H1 (cell line): ENCODE results near the gene NPR1. TPM values are rescaled to one million over a fixed set of nuclear protein-coding genes. Genes with fewer than 3 reads are reported as not detected.
A peak's percentile ranks its signal among the peaks of the same experiment; 100 is the strongest.

Experiments
- CTCF ChIA-PET: fragments of 300-600 bp; sonication (Branson Sonifier 250); formaldehyde crosslinking; loops from one replicate; lab custom pipeline; 2021; ENCODE audit not compliant: partially characterized antibody; lab: Charles Lee
- POLR2A ChIA-PET: fragments of 300-600 bp; sonication (Branson Sonifier 250); formaldehyde crosslinking; loops from one replicate; lab custom pipeline; 2021; ENCODE audit warnings: inconsistent platforms; ENCODE audit not compliant: partially characterized antibody; lab: Charles Lee
- DNase-seq, 2 experiments: peaks; one replicate each; pipeline versions ENCODE4 v3.0.0 to v3.0.0-alpha.2; 2010 to 2022; ENCODE audit warnings: low spot score in 2 of 2, low read depth in 1 of 2, mixed read lengths in 1 of 2
- FAIRE-seq: peaks from 2 replicates; lab custom pipeline; 2011; peaks lifted over from hg19 to GRCh38; lab: Jason Lieb, UNC
- H2AFZ ChIP-seq: 2 replicates; pipeline ENCODE4 v1.8.1; 2012; ENCODE audit warnings: low read length, inconsistent platforms
- H2AK5ac ChIP-seq: 2 replicates; pipeline ENCODE4 v1.6.1; 2013; ENCODE audit warnings: low read depth, low read length
- H2BK120ac ChIP-seq: replicated peaks from 2 replicates; pipeline ENCODE3; 2013; ENCODE audit warnings: low read depth, low read length, inconsistent platforms
- H2BK12ac ChIP-seq: 2 replicates; pipeline ENCODE4 v1.6.1; 2013; ENCODE audit warnings: low read depth, low read length
- H2BK15ac ChIP-seq: 2 replicates; pipeline ENCODE4 v1.6.1; 2013; ENCODE audit warnings: low read length
- H2BK20ac ChIP-seq: 2 replicates; pipeline ENCODE4 v1.6.1; 2013; ENCODE audit warnings: low read length
- H2BK5ac ChIP-seq: 2 replicates; pipeline ENCODE4 v1.6.1; 2013; ENCODE audit warnings: low read depth, low read length
- H3K14ac ChIP-seq: 2 replicates; pipeline ENCODE4 v1.6.1; 2013; ENCODE audit warnings: inconsistent platforms; ENCODE audit not compliant: insufficient read length
- H3K18ac ChIP-seq: 2 replicates; pipeline ENCODE4 v1.6.1; 2013; ENCODE audit warnings: low read length; ENCODE audit errors: extremely low read depth
- H3K23ac ChIP-seq: 2 replicates; pipeline ENCODE4 v1.6.1; 2013; ENCODE audit warnings: inconsistent platforms; ENCODE audit not compliant: insufficient read length
- H3K23me2 ChIP-seq: 2 replicates; pipeline ENCODE4 v1.6.1; 2013; ENCODE audit warnings: low read depth, low read length
- H3K27ac ChIP-seq: 2 replicates; pipeline ENCODE4 v1.6.1; 2011; ENCODE audit warnings: low read depth, low read length, inconsistent platforms
- H3K27me3 ChIP-seq, 4 experiments: replicated peaks in 1 of 4; 1 replicate in 1 of 4; 2 replicates in 3 of 4; pipeline versions ENCODE4 v1.6.1 to v1.8.1; 2011 to 2013; ENCODE audit warnings: low read length in 3 of 4, mild to moderate bottlenecking in 3 of 4, inconsistent platforms in 2 of 4, mixed read lengths in 2 of 4, moderate library complexity in 1 of 4; ENCODE audit not compliant: control insufficient read depth in 3 of 4, insufficient read depth in 3 of 4; ENCODE audit errors: extremely low read depth in 1 of 4
- H3K36me3 ChIP-seq, 4 experiments: 2 replicates each; pipeline versions ENCODE4 v1.6.1 to v1.8.1; 2011 to 2013; ENCODE audit warnings: mild to moderate bottlenecking in 4 of 4, low read length in 3 of 4, moderate library complexity in 2 of 4, control low read depth in 1 of 4, inconsistent platforms in 1 of 4; ENCODE audit not compliant: insufficient read depth in 4 of 4, control insufficient read depth in 2 of 4
- H3K4ac ChIP-seq: replicated peaks from 2 replicates; pipeline ENCODE3; 2013; ENCODE audit warnings: low read length, low read depth, mixed read lengths, inconsistent platforms; ENCODE audit not compliant: insufficient read length
- H3K4me1 ChIP-seq, 4 experiments: replicated peaks in 1 of 4; 1 replicate in 1 of 4; 2 replicates in 3 of 4; pipeline versions ENCODE4 v1.6.1 to v1.8.1; 2011 to 2013; ENCODE audit warnings: low read length in 3 of 4, inconsistent platforms in 2 of 4, mixed read lengths in 1 of 4; ENCODE audit not compliant: insufficient read depth in 4 of 4, control insufficient read depth in 3 of 4
- H3K4me2 ChIP-seq, 2 experiments: 2 replicates each; pipeline versions ENCODE4 v1.6.1 to v1.8.1; 2011 to 2013; ENCODE audit warnings: low read depth in 2 of 2, low read length in 2 of 2, control low read depth in 1 of 2, inconsistent platforms in 1 of 2, mild to moderate bottlenecking in 1 of 2; ENCODE audit not compliant: insufficient read depth in 1 of 2
- H3K4me3 ChIP-seq, 4 experiments: fragments of 200-600, 300-600 bp in 1 of 4; sonication (generic), shearing (Covaris generic), sonication (Bioruptor Twin) in 1 of 4; 2 replicates each; pipeline versions ENCODE4 v1.5.1 to v1.8.1; 2011 to 2016; ENCODE audit warnings: low read length in 4 of 4, low read depth in 3 of 4, control low read depth in 2 of 4, inconsistent platforms in 2 of 4, mild to moderate bottlenecking in 2 of 4, mixed read lengths in 1 of 4, moderate library complexity in 1 of 4; ENCODE audit not compliant: insufficient read depth in 2 of 4; ENCODE audit errors: extremely low read depth in 1 of 4
- H3K56ac ChIP-seq: replicated peaks from 2 replicates; pipeline ENCODE3; 2013; ENCODE audit warnings: low read depth, mild to moderate bottlenecking, mixed read lengths, low read length, inconsistent platforms; ENCODE audit not compliant: insufficient read length
- H3K79me1 ChIP-seq: 2 replicates; pipeline ENCODE4 v1.6.1; 2013; ENCODE audit warnings: low read depth, low read length, control low read depth
- H3K79me2 ChIP-seq, 2 experiments: 2 replicates each; pipeline versions ENCODE4 v1.6.1 to v1.8.1; 2012 to 2013; ENCODE audit warnings: low read length in 2 of 2, mild to moderate bottlenecking in 2 of 2, inconsistent platforms in 1 of 2; ENCODE audit not compliant: insufficient read depth in 2 of 2, control insufficient read depth in 1 of 2
- H3K9ac ChIP-seq, 4 experiments: replicated peaks in 1 of 4; 1 replicate in 1 of 4; 2 replicates in 3 of 4; pipeline versions ENCODE4 v1.6.1 to v1.8.1; 2011 to 2013; ENCODE audit warnings: low read depth in 3 of 4, low read length in 3 of 4, control low read depth in 2 of 4, mild to moderate bottlenecking in 2 of 4, moderate library complexity in 2 of 4, inconsistent platforms in 1 of 4; ENCODE audit errors: extremely low read depth in 1 of 4
- H3K9me3 ChIP-seq, 2 experiments: 2 replicates each; pipeline versions ENCODE4 v1.6.1 to v1.8.1; 2012 to 2013; ENCODE audit warnings: mild to moderate bottlenecking in 2 of 2, moderate library complexity in 2 of 2, control low read depth in 1 of 2, inconsistent platforms in 1 of 2, low read depth in 1 of 2, low read length in 1 of 2, mixed read lengths in 1 of 2; ENCODE audit not compliant: insufficient read depth in 2 of 2
- H4K20me1 ChIP-seq, 2 experiments: replicated peaks in 1 of 2; 2 replicates each; pipeline versions ENCODE3 to v1.8.1; 2011 to 2013; ENCODE audit warnings: inconsistent platforms in 2 of 2, low read length in 2 of 2, mild to moderate bottlenecking in 1 of 2; ENCODE audit not compliant: insufficient read depth in 2 of 2, control insufficient read depth in 1 of 2
- H4K5ac ChIP-seq: 2 replicates; pipeline ENCODE4 v1.6.1; 2013; ENCODE audit warnings: low read length, low read depth, mixed read lengths, inconsistent platforms; ENCODE audit not compliant: insufficient read length
- H4K8ac ChIP-seq: 2 replicates; pipeline ENCODE4 v1.8.0; 2013; ENCODE audit warnings: mild to moderate bottlenecking, moderate library complexity, low read length, inconsistent platforms; ENCODE audit not compliant: insufficient read depth; ENCODE audit errors: extremely low read depth
- H4K91ac ChIP-seq: replicated peaks from 2 replicates; pipeline ENCODE3; 2013; ENCODE audit warnings: low read length, mixed read lengths, inconsistent platforms; ENCODE audit not compliant: insufficient read length
- EP300 ChIP-seq, 2 experiments: IDR thresholded peaks; 1 replicate in 1 of 2; 2 replicates in 1 of 2; pipeline ENCODE4 v1.6.1; 2011 to 2012; ENCODE audit warnings: low read depth in 2 of 2, low read length in 2 of 2, mild to moderate bottlenecking in 2 of 2, borderline replicate concordance in 1 of 2, inconsistent platforms in 1 of 2, moderate library complexity in 1 of 2
- KDM4A ChIP-seq: IDR thresholded peaks from one replicate; pipeline ENCODE4 v1.7.1; 2012; ENCODE audit warnings: low read depth, mild to moderate bottlenecking, moderate library complexity, low read length, inconsistent platforms; ENCODE audit not compliant: severe bottlenecking
- NANOG ChIP-seq: IDR thresholded peaks from 2 replicates; pipeline ENCODE4 v1.6.1; 2011; ENCODE audit warnings: low read length, low read depth, mild to moderate bottlenecking, inconsistent platforms; ENCODE audit not compliant: insufficient read depth, poor library complexity, severe bottlenecking
- PHF8 ChIP-seq: fragments of 200-600 bp; sonication (generic); conservative IDR thresholded peaks from 2 replicates; pipeline ENCODE4 v1.7.1; 2012; ENCODE audit warnings: low read depth, mild to moderate bottlenecking, inconsistent platforms, low read length, moderate library complexity
- ZNF274 ChIP-seq: IDR thresholded peaks from 2 replicates; pipeline ENCODE4 v1.7.0; 2012; ENCODE audit warnings: low read length, borderline replicate concordance; ENCODE audit errors: extremely low read depth
- WGBS, 2 experiments: shearing (Covaris generic) in 1 of 2; methylation state at CpG; one replicate each; pipeline versions ENCODE4 v1.1.6 to v1.1.7; 2013 to 2015; ENCODE audit warnings: low lambda C conversion rate in 2 of 2, mixed read lengths in 2 of 2, inconsistent platforms in 1 of 2, low coverage in 1 of 2, missing lambda C conversion rate in 1 of 2; ENCODE audit not compliant: insufficient replicate concordance in 2 of 2, insufficient coverage in 1 of 2, insufficient read length in 1 of 2; ENCODE audit errors: extremely low coverage in 1 of 2, missing lambda C conversion rate in 1 of 2; 5-methylcytosine and 5-hydroxymethylcytosine counted together
- polyA plus RNA-seq, 7 experiments: library from polyadenylated mRNA; depleted of rRNA in 3 of 7; stranded (reverse) in 5 of 7; unstranded in 2 of 7; fragments of >200 nt in 5 of 7; fragments of 200-250 nt in 2 of 7; gene quantifications; 1 replicate in 5 of 7; 2 replicates in 1 of 7; 4 replicates in 1 of 7; pipeline versions ENCODE4 v1.2.1 to v1.2.3, GENCODE V29; 2011 to 2013; ENCODE audit warnings: missing spikeins in 2 of 7, mixed read lengths in 2 of 7
- total RNA-seq: library from RNA; stranded (reverse); fragmentation: NEBNext Ultra II Directional; extraction: Animal tissue kit (Norgen Biotek cat#: 25700); gene quantifications from 2 replicates; pipeline ENCODE4 v1.2.1, GENCODE V29; 2021
- TF ChIP-seq, protein P1 (sequence below): IDR thresholded peaks from 2 replicates; pipeline ENCODE4 v1.6.1; 2012; ENCODE audit warnings: low read length, inconsistent platforms

The NPR1 gene
- total and polyA plus RNA-seq, 2 of the 8 experiments (the other 6 are each of a cell fraction or from before 2014, with no cell fraction given), result 11.7 to 13.2 TPM

DNA sequence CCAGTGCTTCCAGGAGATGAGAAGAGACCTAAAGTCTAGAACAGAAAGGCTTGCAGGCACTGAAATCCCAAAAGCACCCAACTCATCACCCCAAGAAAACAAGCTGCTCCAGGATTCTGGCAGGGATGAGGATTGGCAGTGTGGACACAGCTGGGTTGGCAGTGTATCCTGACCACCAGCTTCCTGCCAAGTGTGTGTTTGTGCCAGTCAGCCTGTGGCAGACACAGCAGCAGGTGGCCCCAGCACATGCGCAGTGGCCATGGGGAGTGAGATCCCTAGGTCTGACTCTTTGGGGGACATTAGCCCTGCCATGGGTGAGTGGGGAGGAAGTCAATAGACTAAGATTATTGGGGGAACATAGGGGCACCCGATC is 28.6 kb upstream of the NPR1 start:
- H3K27me3 ChIP-seq, result no peaks in the 10 kb centered on the region
- WGBS, 2 experiments, result 92% methylated on average over 2 of the region's 2 CpGs; no CpG with 5 or more reads in 1 of the 2 experiments
- no peak overlapping the region; a peak in 1 of 7 replicates for H3K9ac ChIP-seq
- no peak overlapping the region for H3K18ac ChIP-seq
- no peak overlapping the region for H2BK5ac ChIP-seq
- H4K20me1 ChIP-seq, result peaks cover 3% of the 10 kb centered on the region in 2 experiments
- H3K23me2 ChIP-seq, result no peaks in the 10 kb centered on the region
- H4K5ac ChIP-seq, result no peak overlapping the region
- no peak overlapping the region for H3K56ac ChIP-seq
- H3K9me3 ChIP-seq, result no peaks in the 10 kb centered on the region
- no peaks in the 10 kb centered on the region for H3K79me1 ChIP-seq
- no peak overlapping the region for H2AFZ ChIP-seq
- peak overlapping the region; percentile 92; the same call in 1 of the 2 replicates for H2BK15ac ChIP-seq
- H3K4me3 ChIP-seq, result no peak overlapping the region
- no peaks in the 10 kb centered on the region for H3K79me2 ChIP-seq
- no peak overlapping the region for H2BK20ac ChIP-seq
- H3K27ac ChIP-seq, result no peak overlapping the region
- H3K36me3 ChIP-seq, result peaks cover 6 to 14% (median 13%) of the 10 kb centered on the region in 4 experiments
- H3K4ac ChIP-seq, result no peak overlapping the region
- no peak overlapping the region for H2AK5ac ChIP-seq
- peaks cover 0 to 3% (median 0%) of the 10 kb centered on the region in 4 experiments; a peak in 1 of 7 replicates for H3K4me1 ChIP-seq
- H2BK120ac ChIP-seq, result no peak overlapping the region
- peak overlapping the region; percentile 80; the same call in 1 of the 2 replicates for H2BK12ac ChIP-seq
- DNase-seq (no peak), FAIRE-seq (no peak)
- H4K8ac ChIP-seq, result no peak overlapping the region
- H3K14ac ChIP-seq, result no peak overlapping the region
- POLR2A ChIA-PET, result interaction anchor here (0.5 to 16.2 kb wide), 8 partner anchors 9 to 340 kb away, joined by 3 to 343 read pairs (median 8); partner anchors contain the start of genes CHTOP, ILF2, RPS27 and S100A1
- no peak overlapping the region for H4K91ac ChIP-seq
- CTCF ChIA-PET, result interaction anchor here (1.2 to 3.1 kb wide), 6 partner anchors 9 to 139 kb away, joined by 3 to 13 read pairs (median 6); partner anchors contain the start of genes CHTOP, S100A1, S100A13 and SNAPIN
- no peak overlapping the region for H3K23ac ChIP-seq
- no peak overlapping the region for H3K4me2 ChIP-seq
- TF ChIP-seq EP300 (IDR thresholded peaks at IDR 0.05; ENCODE audit: borderline replicate concordance in 1 of 2, low read depth in 2 of 2, low read length in 2 of 2), result no peak
- TF ChIP-seq KDM4A, result no peak
- TF ChIP-seq ZNF274, result no peak
- TF ChIP-seq PHF8, result no peak
- no peak for TF ChIP-seq NANOG
- TF ChIP-seq, protein P1, sequence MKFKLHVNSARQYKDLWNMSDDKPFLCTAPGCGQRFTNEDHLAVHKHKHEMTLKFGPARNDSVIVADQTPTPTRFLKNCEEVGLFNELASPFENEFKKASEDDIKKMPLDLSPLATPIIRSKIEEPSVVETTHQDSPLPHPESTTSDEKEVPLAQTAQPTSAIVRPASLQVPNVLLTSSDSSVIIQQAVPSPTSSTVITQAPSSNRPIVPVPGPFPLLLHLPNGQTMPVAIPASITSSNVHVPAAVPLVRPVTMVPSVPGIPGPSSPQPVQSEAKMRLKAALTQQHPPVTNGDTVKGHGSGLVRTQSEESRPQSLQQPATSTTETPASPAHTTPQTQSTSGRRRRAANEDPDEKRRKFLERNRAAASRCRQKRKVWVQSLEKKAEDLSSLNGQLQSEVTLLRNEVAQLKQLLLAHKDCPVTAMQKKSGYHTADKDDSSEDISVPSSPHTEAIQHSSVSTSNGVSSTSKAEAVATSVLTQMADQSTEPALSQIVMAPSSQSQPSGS, result no peak
